H9 (cell line): ENCODE data around the gene FXYD1. TPM values are rescaled to one million over a fixed set of nuclear protein-coding genes. Genes with fewer than 3 reads are reported as not detected.

Experiments used
- DNase-seq: peaks from one replicate; pipeline ENCODE4 v3.0.0-alpha.2; 2017
- H2AFZ ChIP-seq: one replicate; pipeline ENCODE4 v1.6.1; 2013; ENCODE audit warnings: mild to moderate bottlenecking, low read length, control low read depth, moderate library complexity
- H2AK5ac ChIP-seq: 2 replicates; pipeline ENCODE4 v1.6.1; 2013; ENCODE audit warnings: low read length, control low read depth, mixed read lengths; ENCODE audit not compliant: insufficient read length
- H2BK120ac ChIP-seq: one replicate; pipeline ENCODE4 v1.6.1; 2013; ENCODE audit warnings: low read depth, mild to moderate bottlenecking, low read length, control low read depth, inconsistent platforms; ENCODE audit not compliant: poor library complexity, severe bottlenecking
- H2BK12ac ChIP-seq: 2 replicates; pipeline ENCODE4 v1.6.1; 2013; ENCODE audit warnings: low read length, control low read depth, mixed read lengths, low read depth; ENCODE audit not compliant: insufficient read length
- H2BK15ac ChIP-seq: 2 replicates; pipeline ENCODE4 v1.6.1; 2013; ENCODE audit warnings: low read depth, low read length, control low read depth
- H2BK20ac ChIP-seq: one replicate; pipeline ENCODE4 v1.6.1; 2013; ENCODE audit warnings: low read depth, mild to moderate bottlenecking, low read length, control low read depth, inconsistent platforms; ENCODE audit not compliant: poor library complexity, severe bottlenecking
- H2BK5ac ChIP-seq: 2 replicates; pipeline ENCODE4 v1.6.1; 2013; ENCODE audit warnings: low read length, control low read depth, mixed read lengths; ENCODE audit not compliant: insufficient read length
- H3K14ac ChIP-seq: 2 replicates; pipeline ENCODE4 v1.6.1; 2013; ENCODE audit warnings: low read length, control low read depth; ENCODE audit not compliant: insufficient read depth
- H3K18ac ChIP-seq: 2 replicates; pipeline ENCODE4 v1.6.1; 2013; ENCODE audit warnings: low read depth, mild to moderate bottlenecking, mixed read lengths, low read length, control low read depth; ENCODE audit not compliant: insufficient read length
- H3K23ac ChIP-seq: 2 replicates; pipeline ENCODE4 v1.6.1; 2013; ENCODE audit warnings: low read length, control low read depth, mixed read lengths, low read depth; ENCODE audit not compliant: insufficient read length
- H3K23me2 ChIP-seq: 2 replicates; pipeline ENCODE4 v1.6.1; 2013; ENCODE audit warnings: low read depth, mild to moderate bottlenecking, mixed read lengths, low read length, control low read depth; ENCODE audit not compliant: insufficient read length, poor library complexity, severe bottlenecking
- H3K27ac ChIP-seq: 2 replicates; pipeline ENCODE4 v1.5.1; 2013; ENCODE audit warnings: low read length, control low read depth, mixed read lengths, low read depth; ENCODE audit not compliant: insufficient read length
- H3K27me3 ChIP-seq: 2 replicates; pipeline ENCODE4 v1.6.1; 2013; ENCODE audit warnings: low read length, control low read depth, inconsistent platforms; ENCODE audit not compliant: insufficient read depth
- H3K4ac ChIP-seq: 2 replicates; pipeline ENCODE4 v1.6.1; 2013; ENCODE audit warnings: low read depth, mild to moderate bottlenecking, control low read depth, inconsistent platforms, low read length, moderate library complexity
- H3K4me1 ChIP-seq: 2 replicates; pipeline ENCODE4 v1.6.1; 2013; ENCODE audit warnings: low read length, control low read depth, inconsistent platforms; ENCODE audit not compliant: insufficient read depth
- H3K4me2 ChIP-seq: 2 replicates; pipeline ENCODE4 v1.6.1; 2013; ENCODE audit warnings: low read length, control low read depth, mixed read lengths; ENCODE audit not compliant: insufficient read length, insufficient read depth
- H3K56ac ChIP-seq: 2 replicates; pipeline ENCODE4 v1.6.1; 2013; ENCODE audit warnings: low read depth, mild to moderate bottlenecking, mixed read lengths, low read length, control low read depth; ENCODE audit not compliant: insufficient read length
- H3K79me1 ChIP-seq: 2 replicates; pipeline ENCODE4 v1.6.1; 2013; ENCODE audit warnings: low read depth, mild to moderate bottlenecking, moderate library complexity, low read length, control low read depth, inconsistent platforms; ENCODE audit not compliant: insufficient read depth, poor library complexity, severe bottlenecking
- H3K79me2 ChIP-seq: 2 replicates; pipeline ENCODE4 v1.6.1; 2013; ENCODE audit warnings: low read length, control low read depth, inconsistent platforms; ENCODE audit not compliant: insufficient read depth
- H3K9ac ChIP-seq: 2 replicates; pipeline ENCODE4 v1.6.1; 2013; ENCODE audit warnings: low read length, control low read depth, mixed read lengths; ENCODE audit not compliant: insufficient read length; ENCODE audit errors: extremely low read depth
- H3K9me3 ChIP-seq: one replicate; pipeline ENCODE4 v1.6.1; 2013; ENCODE audit warnings: low read depth, low read length, inconsistent platforms; ENCODE audit not compliant: control insufficient read depth
- H3T11ph ChIP-seq: one replicate; pipeline ENCODE4 v1.6.1; 2013; ENCODE audit warnings: mild to moderate bottlenecking, low read length, control low read depth, inconsistent platforms
- H4K20me1 ChIP-seq: one replicate; pipeline ENCODE4 v1.6.1; 2013; ENCODE audit not compliant: control insufficient read depth, insufficient read length, insufficient read depth
- H4K5ac ChIP-seq: 2 replicates; pipeline ENCODE4 v1.6.1; 2013; ENCODE audit warnings: low read depth, mild to moderate bottlenecking, mixed read lengths, low read length, control low read depth; ENCODE audit not compliant: insufficient read length
- H4K8ac ChIP-seq: replicated peaks from 2 replicates; pipeline ENCODE4 v1.6.1; 2013; ENCODE audit warnings: low read length, control low read depth, mixed read lengths, low read depth; ENCODE audit not compliant: insufficient read length
- H4K91ac ChIP-seq: 2 replicates; pipeline ENCODE4 v1.6.1; 2013; ENCODE audit warnings: low read depth, mild to moderate bottlenecking, moderate library complexity, mixed read lengths, low read length, control low read depth; ENCODE audit not compliant: insufficient read length
- H3K27ac Mint-ChIP-seq, 3 experiments: 2 replicates in 2 of 3; 3 replicates in 1 of 3; pipeline ENCODE4 v1.8.0; 2020 to 2021; ENCODE audit warnings: mixed read lengths in 3 of 3, mild to moderate bottlenecking in 1 of 3, moderate library complexity in 1 of 3
- H3K27me3 Mint-ChIP-seq: 2 replicates; pipeline ENCODE4 v1.8.0; 2021; ENCODE audit warnings: low read depth, mild to moderate bottlenecking, moderate library complexity, mixed read lengths
- H3K36me3 Mint-ChIP-seq, 3 experiments: 2 replicates in 2 of 3; 3 replicates in 1 of 3; pipeline ENCODE4 v1.8.0; 2020 to 2021; ENCODE audit warnings: low read depth in 3 of 3, mixed read lengths in 3 of 3; ENCODE audit not compliant: insufficient read depth in 1 of 3
- H3K4me1 Mint-ChIP-seq, 2 experiments: 2 replicates each; pipeline ENCODE4 v1.8.0; 2020; ENCODE audit warnings: mixed read lengths in 2 of 2
- H3K4me3 Mint-ChIP-seq, 2 experiments: 2 replicates in 1 of 2; 3 replicates in 1 of 2; pipeline ENCODE4 v1.8.0; 2020 to 2021; ENCODE audit warnings: mild to moderate bottlenecking in 2 of 2, mixed read lengths in 2 of 2, moderate library complexity in 1 of 2
- H3K9me3 Mint-ChIP-seq, 2 experiments: 2 replicates in 1 of 2; 3 replicates in 1 of 2; pipeline ENCODE4 v1.8.0; 2020; ENCODE audit warnings: mild to moderate bottlenecking in 2 of 2, mixed read lengths in 2 of 2, moderate library complexity in 1 of 2
- WGBS: extraction: QIAGEN DNeasy Blood & Tissue Kit; methylation state at CpG from one replicate; pipeline ENCODE4 v1.1.7; 2013; ENCODE audit warnings: missing lambda C conversion rate, low lambda C conversion rate, mixed read lengths; ENCODE audit not compliant: insufficient read length; ENCODE audit errors: extremely low coverage; 5-methylcytosine and 5-hydroxymethylcytosine counted together
- total RNA-seq: library from RNA; stranded (reverse); gene quantifications from 2 replicates; pipeline ENCODE4 v1.2.1, GENCODE V29; 2021
- TF ChIP-seq, protein P1 (sequence below): fragments of 200-600 bp; sonication (generic); conservative IDR thresholded peaks from 3 replicates; pipeline ENCODE4 v1.8.0; 2021; ENCODE audit warnings: antibody characterized with exemption, mild to moderate bottlenecking

The FXYD1 gene
- total RNA-seq, 1 experiment from 2014 or later: 7.7 TPM

DNA sequence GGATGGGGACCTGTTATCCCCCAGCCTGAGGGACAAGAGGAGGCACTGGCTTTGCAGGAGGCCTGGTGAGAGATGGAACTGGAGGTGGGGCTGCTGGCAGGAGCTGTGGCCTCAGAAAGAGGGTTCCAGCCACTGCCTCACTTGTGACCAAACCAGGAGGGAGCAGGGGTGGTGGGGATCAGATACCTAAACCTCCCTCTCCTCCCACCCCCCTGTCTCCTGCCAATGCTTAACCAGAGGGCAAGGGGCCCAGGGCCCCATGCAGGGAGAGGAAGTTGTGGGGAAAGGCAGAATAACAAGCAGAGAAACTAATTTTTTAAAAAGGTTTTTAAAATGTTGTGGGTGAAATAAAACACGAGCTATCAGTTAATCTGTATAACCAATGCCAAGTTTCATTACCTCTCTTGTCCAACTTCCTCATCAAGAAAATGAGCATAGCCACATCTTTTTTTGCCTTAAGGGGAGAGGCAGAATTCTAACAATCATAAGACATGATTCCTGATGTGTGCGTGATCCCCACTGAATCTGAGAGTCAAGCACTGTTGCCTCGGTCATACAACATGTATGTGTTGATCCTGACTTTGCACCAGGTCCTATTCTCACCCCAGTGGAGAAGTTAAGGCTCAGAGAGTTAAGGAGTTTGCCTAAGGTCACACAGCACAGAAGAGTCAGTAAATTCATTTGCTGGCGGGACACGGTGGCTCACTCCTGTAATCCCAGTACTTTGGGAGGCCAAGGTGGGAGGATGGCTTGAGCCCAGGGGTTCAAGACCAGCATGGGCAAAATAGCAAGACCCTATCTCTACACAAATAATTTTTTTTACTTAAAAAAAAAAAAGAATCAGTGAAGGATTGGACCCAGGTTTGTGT, 28.9 kb downstream of the FXYD1 start:
- Histone ChIP-seq H3K27me3 (no peaks in the 10 kb centered on the region), H3K4ac (no peak overlapping the region), H3K23me2 (no peaks in the 10 kb centered on the region), H3K27ac (no peak overlapping the region), H3K56ac (no peak overlapping the region), H3K14ac (no peak overlapping the region), H3K18ac (no peak overlapping the region), H3K79me2 (no peaks in the 10 kb centered on the region), H4K91ac (no peak overlapping the region), H3K9me3 (peaks cover 7% of the 10 kb centered on the region), H2BK120ac (no peak overlapping the region), H4K5ac (no peak overlapping the region), H3K4me2 (no peak overlapping the region), H2AK5ac (no peak overlapping the region), H2BK15ac (no peak overlapping the region), H3K23ac (no peak overlapping the region), H2BK12ac (no peak overlapping the region), H4K20me1 (peaks cover 3% of the 10 kb centered on the region), H3K79me1 (no peaks in the 10 kb centered on the region), H3T11ph (no peak overlapping the region), H2BK20ac (no peak overlapping the region), H2AFZ (no peak overlapping the region), H2BK5ac (no peak overlapping the region), H4K8ac (no peak overlapping the region), H3K4me1 (no peaks in the 10 kb centered on the region), H3K9ac (no peak overlapping the region)
- Mint-ChIP-seq H3K36me3 (peaks cover 66 to 78% (median 76%) of the 10 kb centered on the region in 3 experiments), H3K27ac (no peak overlapping the region), H3K9me3 (peaks cover 12 to 20% of the 10 kb centered on the region in 2 experiments), H3K4me1 (no peaks in the 10 kb centered on the region), H3K27me3 (no peaks in the 10 kb centered on the region), H3K4me3 (no peak overlapping the region)
- peak; percentile 10 for DNase-seq
- no CpG with 5 or more reads among the region's 5 CpGs for WGBS
- TF ChIP-seq, protein P1, sequence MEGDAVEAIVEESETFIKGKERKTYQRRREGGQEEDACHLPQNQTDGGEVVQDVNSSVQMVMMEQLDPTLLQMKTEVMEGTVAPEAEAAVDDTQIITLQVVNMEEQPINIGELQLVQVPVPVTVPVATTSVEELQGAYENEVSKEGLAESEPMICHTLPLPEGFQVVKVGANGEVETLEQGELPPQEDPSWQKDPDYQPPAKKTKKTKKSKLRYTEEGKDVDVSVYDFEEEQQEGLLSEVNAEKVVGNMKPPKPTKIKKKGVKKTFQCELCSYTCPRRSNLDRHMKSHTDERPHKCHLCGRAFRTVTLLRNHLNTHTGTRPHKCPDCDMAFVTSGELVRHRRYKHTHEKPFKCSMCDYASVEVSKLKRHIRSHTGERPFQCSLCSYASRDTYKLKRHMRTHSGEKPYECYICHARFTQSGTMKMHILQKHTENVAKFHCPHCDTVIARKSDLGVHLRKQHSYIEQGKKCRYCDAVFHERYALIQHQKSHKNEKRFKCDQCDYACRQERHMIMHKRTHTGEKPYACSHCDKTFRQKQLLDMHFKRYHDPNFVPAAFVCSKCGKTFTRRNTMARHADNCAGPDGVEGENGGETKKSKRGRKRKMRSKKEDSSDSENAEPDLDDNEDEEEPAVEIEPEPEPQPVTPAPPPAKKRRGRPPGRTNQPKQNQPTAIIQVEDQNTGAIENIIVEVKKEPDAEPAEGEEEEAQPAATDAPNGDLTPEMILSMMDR: no peak
